BJ (cell line): ENCODE data around the gene SNRPB. TPM values are rescaled to one million over a fixed set of nuclear protein-coding genes. Genes with fewer than 3 reads are reported as not detected.

Experiments used
- CTCF ChIA-PET: fragments of 350-600 bp; formaldehyde crosslinking; extraction: SDS; loops from one replicate; lab custom pipeline; 2021; ENCODE audit warnings: antibody characterized with exemption, inconsistent platforms; lab: Yijun Ruan, JAX
- POLR2A ChIA-PET: fragments of 300-600 bp; sonication (Branson Sonifier 250); formaldehyde crosslinking; extraction: SDS; loops from one replicate; lab custom pipeline; 2021; ENCODE audit warnings: antibody characterized with exemption; lab: Charles Lee
- DNase-seq: peaks from one replicate; pipeline ENCODE4 v3.0.0-alpha.2; 2011; ENCODE audit warnings: low read depth
- H3K27me3 ChIP-seq: 2 replicates; pipeline ENCODE4 v1.6.0; 2011; ENCODE audit warnings: low read length; ENCODE audit not compliant: control insufficient read depth, insufficient read depth
- H3K36me3 ChIP-seq: 2 replicates; pipeline ENCODE4 v1.5.1; 2011; ENCODE audit warnings: low read length; ENCODE audit not compliant: control insufficient read depth, insufficient read depth
- H3K4me3 ChIP-seq: 2 replicates; pipeline ENCODE4 v1.5.1; 2011; ENCODE audit warnings: low read depth, mild to moderate bottlenecking, control low read depth, low read length
- CTCF ChIP-seq: IDR thresholded peaks from 2 replicates; pipeline ENCODE4 v1.5.1; 2011; ENCODE audit warnings: low read depth, mild to moderate bottlenecking, control low read depth, inconsistent platforms, low read length, moderate library complexity; ENCODE audit not compliant: insufficient read depth
- polyA plus RNA-seq: library from polyadenylated mRNA; depleted of rRNA; stranded (reverse); fragments of >200 nt; gene quantifications from 2 replicates; pipeline ENCODE4 v1.2.3, GENCODE V29; 2011

SNRPB gene
- polyA plus RNA-seq, 1 experiment, result 178 TPM

- H3K4me3 ChIP-seq, result no peak overlapping the region
- ChIA-PET POLR2A (no interaction called here), CTCF (interaction anchor here (1.2 to 2.1 kb wide), 2 partner anchors 16 to 239 kb away, joined by 3 to 13 read pairs; no protein-coding TSS in a partner anchor)
- no peak for DNase-seq
- H3K27me3 ChIP-seq, result no peaks in the 10 kb centered on the region
- no peaks in the 10 kb centered on the region for H3K36me3 ChIP-seq
- TF ChIP-seq CTCF, result no peak
Observed at GRCh38 chr20:2446845-2447244, 23.7 kb downstream of the SNRPB start.

- no peak for DNase-seq
- 0 out of 2 replicates have a peak, but pooled peaks cover 2% of the 10 kb centered on the region for H3K27me3 ChIP-seq
- ChIA-PET POLR2A (no interaction called here), CTCF (no interaction called here)
- no peak for TF ChIP-seq CTCF
- no peak overlapping the region for H3K4me3 ChIP-seq
- no peaks in the 10 kb centered on the region for H3K36me3 ChIP-seq
Observed at GRCh38 chr20:2431185-2431584, 39.4 kb downstream of the SNRPB start.

DNA sequence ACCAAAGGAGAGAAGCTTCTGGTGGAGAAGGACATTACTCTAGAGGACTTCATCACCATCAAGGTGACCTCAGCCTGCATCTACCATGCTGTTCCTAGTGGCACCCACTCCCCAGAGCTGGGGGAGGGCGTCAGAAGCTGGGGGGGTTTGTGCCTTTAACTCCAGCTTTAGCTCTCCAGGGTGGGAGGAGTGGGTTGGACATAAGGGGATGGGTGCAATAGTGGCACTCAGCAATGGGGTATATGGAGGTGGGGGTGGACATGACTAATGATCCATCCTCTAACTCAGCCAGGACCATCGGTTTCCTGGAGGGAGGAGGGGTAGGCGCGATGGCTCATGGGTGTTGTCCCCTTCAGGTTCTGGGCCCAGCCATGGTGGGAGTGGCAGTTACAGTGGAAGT, 40.1 kb downstream of the SNRPB start:
- no peak for DNase-seq

DNA sequence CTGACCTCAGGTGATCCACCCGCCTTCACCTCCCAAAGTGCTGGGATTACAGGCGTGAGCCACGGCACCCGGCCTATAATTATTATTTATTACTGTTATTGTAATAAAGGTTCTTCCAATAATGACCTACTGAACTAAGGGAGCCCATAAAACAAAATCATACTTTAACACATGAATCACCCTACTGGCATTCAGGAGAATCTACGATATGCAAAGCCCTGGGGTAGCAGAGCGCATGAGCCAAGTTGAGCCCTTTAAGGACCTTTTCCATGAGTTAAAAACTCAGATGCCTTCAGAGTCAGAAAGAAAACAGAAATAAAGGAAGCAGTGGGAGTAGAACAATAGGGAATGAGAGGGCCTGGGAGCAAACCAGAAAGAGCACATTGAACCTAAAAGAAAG, 41.5 kb downstream of the SNRPB start:
- Histone ChIP-seq H3K36me3 (no peaks in the 10 kb centered on the region), H3K27me3 (0 out of 2 replicates have a peak, but pooled peaks cover 1% of the 10 kb centered on the region), H3K4me3 (no peak overlapping the region)
- ChIA-PET POLR2A (no interaction called here), CTCF (interaction anchor here (1.5 to 1.6 kb wide), 2 partner anchors 9 to 23 kb away, joined by 4 to 5 read pairs; no protein-coding TSS in a partner anchor)
- no peak for TF ChIP-seq CTCF
- DNase-seq, result no peak

More for the DNA sequence above, 40.1 kb downstream of the SNRPB start:
- ChIA-PET CTCF (interaction anchor here (0.8 to 1.5 kb wide), 4 partner anchors 8 to 46 kb away, joined by 3 to 4 read pairs (median 4); no protein-coding TSS in a partner anchor), POLR2A (no interaction called here)
- H3K27me3 ChIP-seq, result 0 out of 2 replicates have a peak, but pooled peaks cover 2% of the 10 kb centered on the region
- no peak for TF ChIP-seq CTCF
- no peak overlapping the region for H3K4me3 ChIP-seq
- H3K36me3 ChIP-seq, result no peaks in the 10 kb centered on the region

GRCh38 chr20:2421247-2421646, 49.3 kb downstream of the SNRPB start:
- ChIA-PET POLR2A (no interaction called here), CTCF (interaction anchor here (1.9 kb wide), 1 partner anchor 31 kb away, joined by 8 read pairs; no protein-coding TSS in a partner anchor)
- no peak for DNase-seq
- Histone ChIP-seq H3K36me3 (no peaks in the 10 kb centered on the region), H3K4me3 (no peak overlapping the region), H3K27me3 (0 out of 2 replicates have a peak, but pooled peaks cover 2% of the 10 kb centered on the region)
- peak; percentile 22; the same call in 1 of the 2 replicates for TF ChIP-seq CTCF
